T-helper 2 cell treated with Interferon-gamma antibody and Interleukin-4, amounts not matched to agents 5 μg/mL and 100 μg/mL, for 36 hours (primary cell): ENCODE measurements around the gene NDUFB4.

Experiments
- DNase-seq: peaks from one replicate; pipeline ENCODE4 v3.0.0; 2021; ENCODE audit warnings: low spot score
- H3K27ac Mint-ChIP-seq: one replicate; pipeline ENCODE4 v1.8.0; 2021; ENCODE audit warnings: mild to moderate bottlenecking, mixed read lengths
- H3K27me3 Mint-ChIP-seq: one replicate; pipeline ENCODE4 v1.8.0; 2021; ENCODE audit warnings: low read depth, mixed read lengths
- H3K36me3 Mint-ChIP-seq: one replicate; pipeline ENCODE4 v1.8.0; 2021; ENCODE audit warnings: low read depth, mixed read lengths
- H3K4me1 Mint-ChIP-seq: one replicate; pipeline ENCODE4 v1.8.0; 2021; ENCODE audit warnings: low read depth, mixed read lengths
- H3K4me3 Mint-ChIP-seq: one replicate; pipeline ENCODE4 v1.8.0; 2022; ENCODE audit warnings: mild to moderate bottlenecking, moderate library complexity, mixed read lengths
- H3K9me3 Mint-ChIP-seq: one replicate; pipeline ENCODE4 v1.8.0; 2021; ENCODE audit warnings: mixed read lengths

Gene NDUFB4

GRCh38 chr3:120596116-120596852 lies at the start of gene NDUFB4:
TSS of gene NDUFB4 (plus strand) at chr3:120596336. CDS start at chr3:120596360, 24 bp downstream.
- peaks cover 10% of the 10 kb centered on the region for H3K4me1 Mint-ChIP-seq
- H3K9me3 Mint-ChIP-seq: no peaks in the 10 kb centered on the region
- DNase-seq: peak; percentile 96
- peak within 1 kb of the TSS; percentile 87 for H3K4me3 Mint-ChIP-seq
- peak within 1 kb of the TSS; percentile 94 for H3K27ac Mint-ChIP-seq
- peaks cover 15% of the 10 kb centered on the region for H3K36me3 Mint-ChIP-seq
- peaks cover 15% of the 10 kb centered on the region for H3K27me3 Mint-ChIP-seq

- H3K9me3 Mint-ChIP-seq: no peaks in the 10 kb centered on the region
- H3K36me3 Mint-ChIP-seq: no peaks in the 10 kb centered on the region
- no peak for DNase-seq
- H3K27me3 Mint-ChIP-seq: peaks cover 2% of the 10 kb centered on the region
- H3K4me1 Mint-ChIP-seq: no peaks in the 10 kb centered on the region
- H3K27ac Mint-ChIP-seq: no peak overlapping the region
- no peak overlapping the region for H3K4me3 Mint-ChIP-seq
These were observed 45.6 kb upstream of the NDUFB4 start for GRCh38 chr3:120550546-120550945.

- H3K4me1 Mint-ChIP-seq: no peaks in the 10 kb centered on the region
- H3K9me3 Mint-ChIP-seq: no peaks in the 10 kb centered on the region
- no peak for DNase-seq
- H3K27ac Mint-ChIP-seq: no peak overlapping the region
- H3K36me3 Mint-ChIP-seq: no peaks in the 10 kb centered on the region
- no peak overlapping the region for H3K4me3 Mint-ChIP-seq
- peaks cover 3% of the 10 kb centered on the region for H3K27me3 Mint-ChIP-seq
These were observed 43.7 kb upstream of the NDUFB4 start for GRCh38 chr3:120552184-120553172.

GRCh38 chr3:120554812-120555606 lies 41.1 kb upstream of the NDUFB4 start:
- H3K27me3 Mint-ChIP-seq: peaks cover 8% of the 10 kb centered on the region
- peaks cover 9% of the 10 kb centered on the region for H3K4me1 Mint-ChIP-seq
- H3K4me3 Mint-ChIP-seq: no peak overlapping the region

GRCh38 chr3:120555657-120556509 lies 40.3 kb upstream of the NDUFB4 start:
- Mint-ChIP-seq H3K27ac (no peak overlapping the region), H3K4me1 (peaks cover 9% of the 10 kb centered on the region), H3K27me3 (peaks cover 11% of the 10 kb centered on the region), H3K4me3 (no peak overlapping the region), H3K9me3 (no peaks in the 10 kb centered on the region), H3K36me3 (no peaks in the 10 kb centered on the region)
- no peak for DNase-seq

More at GRCh38 chr3:120554812-120555606, 41.1 kb upstream of the NDUFB4 start:
- no peak overlapping the region for H3K27ac Mint-ChIP-seq
- no peak for DNase-seq
- H3K9me3 Mint-ChIP-seq: no peaks in the 10 kb centered on the region
- no peaks in the 10 kb centered on the region for H3K36me3 Mint-ChIP-seq

GRCh38 chr3:120557115-120557514 lies 39.0 kb upstream of the NDUFB4 start:
- H3K9me3 Mint-ChIP-seq: no peaks in the 10 kb centered on the region
- H3K27me3 Mint-ChIP-seq: peaks cover 15% of the 10 kb centered on the region
- H3K4me1 Mint-ChIP-seq: peaks cover 9% of the 10 kb centered on the region
- H3K4me3 Mint-ChIP-seq: no peak overlapping the region
- no peak for DNase-seq
- H3K36me3 Mint-ChIP-seq: no peaks in the 10 kb centered on the region
- H3K27ac Mint-ChIP-seq: no peak overlapping the region

GRCh38 chr3:120558771-120559241 lies 37.3 kb upstream of the NDUFB4 start:
- Mint-ChIP-seq H3K36me3 (no peaks in the 10 kb centered on the region), H3K4me3 (peak overlapping the region; percentile 84), H3K27ac (peak overlapping the region; percentile 81), H3K9me3 (no peaks in the 10 kb centered on the region), H3K4me1 (peaks cover 9% of the 10 kb centered on the region), H3K27me3 (peaks cover 15% of the 10 kb centered on the region)
- DNase-seq: peak; percentile 79

GRCh38 chr3:120559242-120560061 lies 36.7 kb upstream of the NDUFB4 start:
- Mint-ChIP-seq H3K9me3 (no peaks in the 10 kb centered on the region), H3K4me3 (peak overlapping the region; percentile 62), H3K4me1 (peaks cover 9% of the 10 kb centered on the region), H3K36me3 (no peaks in the 10 kb centered on the region), H3K27ac (no peak overlapping the region), H3K27me3 (peaks cover 15% of the 10 kb centered on the region)
- DNase-seq: no peak

- H3K27me3 Mint-ChIP-seq: peaks cover 15% of the 10 kb centered on the region
- no peak overlapping the region for H3K27ac Mint-ChIP-seq
- H3K9me3 Mint-ChIP-seq: no peaks in the 10 kb centered on the region
- no peaks in the 10 kb centered on the region for H3K36me3 Mint-ChIP-seq
- no peak overlapping the region for H3K4me3 Mint-ChIP-seq
- H3K4me1 Mint-ChIP-seq: peaks cover 9% of the 10 kb centered on the region
- no peak for DNase-seq
These were observed 35.6 kb upstream of the NDUFB4 start for GRCh38 chr3:120560304-120561250.

- no peak overlapping the region for H3K27ac Mint-ChIP-seq
- peaks cover 9% of the 10 kb centered on the region for H3K4me1 Mint-ChIP-seq
These were observed 34.7 kb upstream of the NDUFB4 start for GRCh38 chr3:120561251-120562045.

More at GRCh38 chr3:120561251-120562045, 34.7 kb upstream of the NDUFB4 start:
- Mint-ChIP-seq H3K27me3 (peaks cover 15% of the 10 kb centered on the region), H3K4me3 (no peak overlapping the region), H3K36me3 (no peaks in the 10 kb centered on the region), H3K9me3 (no peaks in the 10 kb centered on the region)
- peak; percentile 48 for DNase-seq
